GM19099 (cell line): Measurements from ENCODE around the gene PI4KA.

Experiments used
- POLR2A ChIP-seq: IDR thresholded peaks from 3 replicates; pipeline ENCODE4 v1.6.1; 2011; ENCODE audit warnings: low read depth; ENCODE audit not compliant: insufficient read length; ENCODE audit errors: extremely low read depth

The PI4KA gene

DNA sequence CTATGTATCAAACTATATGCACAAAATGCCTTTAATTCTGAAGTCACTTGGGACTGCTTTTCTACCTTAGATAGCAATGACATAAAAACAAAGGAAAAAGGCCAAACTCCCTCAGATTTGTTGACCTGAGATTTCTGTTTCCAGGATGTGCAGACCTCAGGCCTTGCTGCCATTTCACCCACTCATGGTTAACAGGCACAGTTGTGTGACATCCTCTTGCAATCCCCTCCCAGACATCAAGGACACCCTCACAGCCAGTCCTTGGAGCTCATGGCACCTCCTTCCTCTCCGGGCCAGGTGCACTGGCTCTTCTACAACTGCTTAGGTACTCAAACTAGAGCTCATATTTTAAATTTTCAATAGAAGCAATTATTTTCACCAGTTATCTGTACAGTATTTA is 47.4 kb downstream of the PI4KA start:
- no peak for TF ChIP-seq POLR2A

DNA sequence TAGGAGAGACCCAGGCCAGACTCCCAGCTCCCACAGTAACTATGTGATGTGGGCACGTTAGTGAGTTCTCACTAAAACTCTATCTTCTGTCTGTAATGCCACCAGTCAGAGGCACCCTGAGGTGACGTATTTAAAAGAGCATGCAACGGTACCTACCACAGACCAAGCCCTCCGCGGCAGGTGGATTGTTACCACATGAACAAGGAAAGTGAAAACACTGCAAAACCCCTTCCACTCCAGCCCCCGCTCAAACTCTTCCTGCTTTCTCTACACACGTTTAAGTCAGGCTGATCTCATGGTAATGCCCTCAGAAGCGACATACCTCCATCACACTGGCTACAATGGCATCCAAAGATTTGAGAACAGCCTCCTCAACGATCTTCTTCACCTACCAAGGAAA is 48.0 kb downstream of the PI4KA start:
- TF ChIP-seq POLR2A: no peak

GRCh38 chr22:20809538-20810185 is 48.9 kb downstream of the PI4KA start:
- TF ChIP-seq POLR2A: no peak

- TF ChIP-seq POLR2A: no peak
Measured at GRCh38 chr22:20808844-20809243, 49.8 kb downstream of the PI4KA start.

DNA sequence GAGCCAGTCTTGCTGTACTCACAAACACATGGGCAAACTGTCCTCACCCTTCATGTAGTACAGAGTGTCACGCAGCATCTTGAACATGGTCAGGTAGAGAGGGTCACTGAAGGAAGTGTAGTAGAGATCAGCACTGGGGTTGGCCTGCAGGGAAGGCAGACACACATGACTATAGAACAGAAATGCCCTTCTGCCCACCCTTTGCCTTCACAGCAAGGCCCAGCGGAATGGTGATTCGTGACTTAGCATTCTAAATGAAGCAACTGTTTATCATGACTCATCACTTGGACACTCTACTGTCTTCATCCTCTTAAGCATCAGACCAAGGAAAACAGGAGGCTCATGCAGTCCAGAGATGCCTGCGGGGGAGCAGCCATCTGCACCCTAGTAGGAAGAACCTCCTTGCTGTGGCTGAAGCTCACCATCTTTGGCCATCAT is 51.3 kb downstream of the PI4KA start:
- no peak for TF ChIP-seq POLR2A

DNA sequence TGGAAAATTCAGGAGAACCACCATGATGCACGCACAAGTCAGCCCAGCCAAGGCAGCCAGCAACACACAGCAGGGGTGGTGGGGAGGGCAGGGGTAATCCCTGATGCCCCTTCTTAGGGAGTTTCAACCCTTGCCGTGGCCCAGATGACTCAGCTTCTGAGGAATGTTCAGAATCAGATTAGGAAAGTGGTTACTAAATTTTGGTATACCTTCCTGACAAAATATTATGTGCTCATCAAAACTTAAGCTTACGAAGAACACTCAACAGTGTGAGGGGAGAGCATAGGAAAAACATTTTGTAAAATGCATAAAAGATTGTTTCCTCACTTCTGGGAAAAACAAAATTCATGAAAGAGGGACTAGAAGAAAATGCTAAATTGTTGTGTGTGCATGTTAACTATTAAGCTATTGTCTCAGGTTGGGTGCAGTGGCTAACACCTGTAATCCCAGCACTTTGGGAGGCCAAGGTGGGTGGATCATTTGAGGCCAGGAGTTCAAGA is 52.6 kb downstream of the PI4KA start:
- no peak for TF ChIP-seq POLR2A

- TF ChIP-seq POLR2A: no peak
Measured at GRCh38 chr22:20804650-20805049, 54.0 kb downstream of the PI4KA start.

GRCh38 chr22:20803696-20804324 is 54.8 kb downstream of the PI4KA start:
- no peak for TF ChIP-seq POLR2A

- no peak for TF ChIP-seq POLR2A
Measured at GRCh38 chr22:20802922-20803553, 55.6 kb downstream of the PI4KA start.

DNA sequence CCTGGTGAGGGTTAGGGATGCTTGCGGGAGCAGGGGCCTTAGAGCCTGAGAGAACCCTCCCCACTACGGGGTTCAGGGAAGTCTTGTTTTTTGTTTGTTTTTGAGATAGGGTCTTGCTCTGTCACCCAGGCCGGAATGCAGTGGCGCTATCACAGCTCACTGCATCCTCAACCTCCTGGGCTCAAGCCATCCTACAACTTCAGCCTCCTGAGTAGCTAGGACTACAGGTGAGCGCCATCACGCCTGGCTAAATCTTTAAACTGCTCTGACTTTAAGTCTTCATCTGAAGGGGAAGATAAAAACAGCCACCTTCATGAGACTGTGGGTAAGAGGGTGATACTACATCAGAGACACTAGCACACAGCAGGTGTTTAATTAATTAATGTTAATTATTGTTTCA is 56.2 kb downstream of the PI4KA start:
- no peak for TF ChIP-seq POLR2A

DNA sequence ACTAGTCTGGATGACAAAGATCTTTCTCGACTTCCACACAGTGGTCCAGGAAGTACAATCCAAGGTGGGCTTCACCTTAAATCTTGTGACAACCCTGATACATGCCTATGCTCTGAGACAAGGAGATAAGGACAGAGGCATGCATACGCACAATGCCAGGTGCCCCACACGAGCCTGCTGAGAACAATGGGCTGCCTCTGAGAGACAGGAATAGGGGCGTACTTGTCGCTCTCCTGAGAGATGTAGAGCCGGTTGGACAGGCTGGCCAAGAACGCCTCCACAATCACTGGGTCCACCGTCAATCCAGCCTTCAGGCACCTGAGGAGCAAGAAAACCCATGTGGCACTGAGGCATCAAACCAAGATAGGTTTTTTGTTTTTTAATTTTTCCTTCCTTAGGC is 59.2 kb downstream of the PI4KA start:
- TF ChIP-seq POLR2A: no peak

- TF ChIP-seq POLR2A: no peak
Measured at GRCh38 chr22:20798974-20799373, 59.6 kb downstream of the PI4KA start.

DNA sequence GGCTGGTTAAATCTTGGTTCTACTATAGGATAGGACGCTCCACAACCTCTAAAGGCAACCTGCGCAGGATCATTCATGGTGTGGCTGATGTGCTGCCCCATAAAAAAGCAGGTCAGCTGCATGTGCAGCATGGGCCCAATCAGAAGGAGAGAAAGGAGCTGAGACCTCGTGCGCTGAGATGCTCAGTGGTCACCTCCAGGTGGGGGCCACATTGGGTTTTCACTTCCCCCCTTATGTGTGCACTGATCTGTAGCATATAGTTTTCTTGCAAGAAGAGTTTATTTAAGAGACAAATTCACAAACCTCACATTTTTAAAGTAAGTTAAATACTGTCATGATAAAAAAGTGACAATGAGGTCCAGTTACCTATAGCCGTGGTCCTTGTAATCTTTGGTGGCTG is 60.4 kb downstream of the PI4KA start:
- no peak for TF ChIP-seq POLR2A

- TF ChIP-seq POLR2A: no peak
Measured at GRCh38 chr22:20796731-20797130, 61.9 kb downstream of the PI4KA start.

- TF ChIP-seq POLR2A: no peak
Measured at GRCh38 chr22:20794650-20795413, 63.8 kb downstream of the PI4KA start.
